A673 (cell line): ENCODE data around the gene LHFPL6. TPM values are rescaled to one million over a fixed set of nuclear protein-coding genes. Genes with fewer than 3 reads are reported as not detected.
A peak's percentile ranks its signal among the peaks of the same experiment; 100 is the strongest.

Source experiments
- BruUV-seq: library from RNA; stranded (reverse); fragments of 400-500 nt; replicated peaks from 2 replicates; lab custom pipeline; 2021; lab: Mats Ljungman, UMichigan
- CTCF ChIA-PET: fragments of 300-600 bp; sonication (Branson Sonifier 250); formaldehyde crosslinking; loops from one replicate; lab custom pipeline; 2022; ENCODE audit warnings: antibody characterized with exemption; lab: Charles Lee
- POLR2A ChIA-PET: fragments of 300-600 bp; sonication (Branson Sonifier 250); formaldehyde crosslinking; loops from one replicate; lab custom pipeline; 2022; ENCODE audit warnings: antibody characterized with exemption; ENCODE audit not compliant: low non-redundant PET; lab: Charles Lee
- DNase-seq: peaks from one replicate; pipeline ENCODE4 v3.0.0-alpha.2; 2015; ENCODE audit warnings: low spot score
- H3K27ac ChIP-seq: fragments of 200-600 bp; sonication (generic); 2 replicates; pipeline ENCODE4 v1.5.1; 2016; ENCODE audit warnings: mixed run types, low read depth, mild to moderate bottlenecking, mixed read lengths, antibody characterized with exemption, low read length; ENCODE audit not compliant: poor library complexity, severe bottlenecking
- H3K27me3 ChIP-seq: fragments of 200-600 bp; sonication (generic); replicated peaks from 2 replicates; pipeline ENCODE4 v1.6.1; 2017; ENCODE audit warnings: mixed run types, low read depth, mild to moderate bottlenecking, mixed read lengths, antibody characterized with exemption, low read length; ENCODE audit not compliant: insufficient read depth, poor library complexity
- H3K36me3 ChIP-seq: fragments of 200-600 bp; sonication (generic); 2 replicates; pipeline ENCODE4 v1.6.1; 2016; ENCODE audit warnings: mixed run types, mild to moderate bottlenecking, mixed read lengths, antibody characterized with exemption, low read length; ENCODE audit not compliant: insufficient read depth, poor library complexity, severe bottlenecking
- H3K4me1 ChIP-seq: fragments of 200-600 bp; sonication (generic); 2 replicates; pipeline ENCODE4 v1.6.1; 2017; ENCODE audit warnings: mixed run types, mild to moderate bottlenecking, mixed read lengths, antibody characterized with exemption, low read length; ENCODE audit not compliant: insufficient read depth, poor library complexity, severe bottlenecking
- H3K4me3 ChIP-seq: fragments of 200-600 bp; sonication (generic); 2 replicates; pipeline ENCODE4 v1.5.1; 2016; ENCODE audit warnings: low read depth, mixed run types, mild to moderate bottlenecking, mixed read lengths, low read length; ENCODE audit not compliant: poor library complexity, severe bottlenecking
- H3K9me3 ChIP-seq: fragments of 200-600 bp; sonication (generic); 2 replicates; pipeline ENCODE4 v1.6.1; 2016; ENCODE audit warnings: mixed run types, low read depth, mild to moderate bottlenecking, mixed read lengths, antibody characterized with exemption, low read length; ENCODE audit not compliant: poor library complexity, severe bottlenecking
- EZH2 ChIP-seq: fragments of 200-600 bp; sonication (generic); IDR thresholded peaks from 2 replicates; pipeline ENCODE4 v1.6.1; 2017; ENCODE audit warnings: borderline replicate concordance, low read depth, mild to moderate bottlenecking, mixed read lengths, antibody characterized with exemption, low read length; ENCODE audit not compliant: poor library complexity, severe bottlenecking
- intact Hi-C: fragments of 100-400 bp; cut with micrococcal nuclease; formaldehyde crosslinking; loops from one replicate; pipeline ENCODE4 v1.10.0; 2022; ENCODE audit not compliant: unreplicated experiment
- total RNA-seq: library from RNA; stranded (reverse); gene quantifications from 2 replicates; pipeline ENCODE4 v1.2.3, GENCODE V29; 2021
- TF ChIP-seq, protein P1 (sequence below): fragments of 300-800, 200-600 bp; sonication (generic); conservative IDR thresholded peaks from 2 replicates; pipeline ENCODE4 v1.5.1; 2017; ENCODE audit warnings: low read depth, mild to moderate bottlenecking, antibody characterized with exemption, low read length, moderate library complexity, mixed read lengths

The LHFPL6 gene
- total RNA-seq, 1 experiment from 2014 or later = 63.9 TPM

DNA sequence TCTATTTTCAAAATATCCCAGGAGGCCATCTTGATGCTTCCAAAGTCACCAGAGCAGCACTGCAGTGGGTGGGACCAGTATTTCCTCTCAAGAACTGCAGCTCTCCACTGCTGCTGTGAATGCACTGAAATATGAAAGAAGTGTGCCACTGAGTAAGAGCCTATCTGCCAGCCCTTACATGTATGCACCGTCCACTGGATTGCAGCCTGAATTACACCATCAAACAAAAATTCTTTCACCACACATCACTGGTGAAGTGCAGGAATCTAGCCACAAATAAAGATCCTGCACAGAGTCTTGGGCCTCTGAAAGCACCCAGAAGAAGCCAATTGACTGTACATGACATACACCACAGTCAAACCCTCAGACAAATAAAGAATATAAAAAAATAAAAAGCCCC is 249.0 kb downstream of the LHFPL6 start:
- no TSS peak for BruUV-seq
- ChIA-PET POLR2A (no interaction called here), CTCF (interaction anchor here (0.6 kb wide), 1 partner anchor 258 kb away, joined by 3 read pairs; no protein-coding TSS in a partner anchor)
- H3K27ac ChIP-seq = no peak overlapping the region
- peaks cover 16% of the 10 kb centered on the region for H3K9me3 ChIP-seq
- no peaks in the 10 kb centered on the region for H3K27me3 ChIP-seq
- intact Hi-C loops = no loop called here
- no peaks in the 10 kb centered on the region for H3K36me3 ChIP-seq
- no peak for DNase-seq
- no peak overlapping the region for H3K4me3 ChIP-seq
- TF ChIP-seq EZH2 = no peak
- TF ChIP-seq, protein P1, sequence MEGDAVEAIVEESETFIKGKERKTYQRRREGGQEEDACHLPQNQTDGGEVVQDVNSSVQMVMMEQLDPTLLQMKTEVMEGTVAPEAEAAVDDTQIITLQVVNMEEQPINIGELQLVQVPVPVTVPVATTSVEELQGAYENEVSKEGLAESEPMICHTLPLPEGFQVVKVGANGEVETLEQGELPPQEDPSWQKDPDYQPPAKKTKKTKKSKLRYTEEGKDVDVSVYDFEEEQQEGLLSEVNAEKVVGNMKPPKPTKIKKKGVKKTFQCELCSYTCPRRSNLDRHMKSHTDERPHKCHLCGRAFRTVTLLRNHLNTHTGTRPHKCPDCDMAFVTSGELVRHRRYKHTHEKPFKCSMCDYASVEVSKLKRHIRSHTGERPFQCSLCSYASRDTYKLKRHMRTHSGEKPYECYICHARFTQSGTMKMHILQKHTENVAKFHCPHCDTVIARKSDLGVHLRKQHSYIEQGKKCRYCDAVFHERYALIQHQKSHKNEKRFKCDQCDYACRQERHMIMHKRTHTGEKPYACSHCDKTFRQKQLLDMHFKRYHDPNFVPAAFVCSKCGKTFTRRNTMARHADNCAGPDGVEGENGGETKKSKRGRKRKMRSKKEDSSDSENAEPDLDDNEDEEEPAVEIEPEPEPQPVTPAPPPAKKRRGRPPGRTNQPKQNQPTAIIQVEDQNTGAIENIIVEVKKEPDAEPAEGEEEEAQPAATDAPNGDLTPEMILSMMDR = no peak
- H3K4me1 ChIP-seq = peaks cover 39% of the 10 kb centered on the region

DNA sequence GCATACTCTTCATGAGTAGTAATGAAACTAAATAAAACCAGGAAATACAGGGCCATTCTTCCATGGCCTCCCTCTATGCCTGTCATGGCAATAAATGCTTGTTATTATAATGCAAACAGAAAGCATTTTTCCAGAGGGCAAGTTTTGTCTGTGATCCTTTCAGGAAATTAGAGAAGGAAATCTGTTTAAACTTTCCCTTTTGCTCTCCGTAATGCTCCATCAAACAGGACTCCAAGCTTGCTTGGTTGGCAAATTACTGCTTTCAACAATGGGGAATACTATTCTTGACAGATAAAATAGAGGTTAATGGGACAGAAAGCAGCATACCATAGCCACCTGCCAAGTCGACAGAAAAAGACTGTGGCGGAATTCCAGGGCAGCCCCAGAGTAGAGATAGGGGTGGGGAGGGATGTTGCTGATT is 252.5 kb downstream of the LHFPL6 start:
- Histone ChIP-seq H3K36me3 (no peaks in the 10 kb centered on the region), H3K4me1 (peaks cover 53% of the 10 kb centered on the region), H3K9me3 (peaks cover 8% of the 10 kb centered on the region), H3K27me3 (no peaks in the 10 kb centered on the region), H3K4me3 (peak overlapping the region; percentile 21), H3K27ac (peak overlapping the region; percentile 70)
- TF ChIP-seq EZH2 = no peak
- TF ChIP-seq, protein P1 = no peak
- POLR2A ChIA-PET = no interaction called here
- intact Hi-C loops = no loop called here
- DNase-seq = peak; percentile 79
- BruUV-seq = no TSS peak
- CTCF ChIA-PET = interaction anchor here (0.8 kb wide), 1 partner anchor 265 kb away, joined by 4 read pairs; no protein-coding TSS in a partner anchor

DNA sequence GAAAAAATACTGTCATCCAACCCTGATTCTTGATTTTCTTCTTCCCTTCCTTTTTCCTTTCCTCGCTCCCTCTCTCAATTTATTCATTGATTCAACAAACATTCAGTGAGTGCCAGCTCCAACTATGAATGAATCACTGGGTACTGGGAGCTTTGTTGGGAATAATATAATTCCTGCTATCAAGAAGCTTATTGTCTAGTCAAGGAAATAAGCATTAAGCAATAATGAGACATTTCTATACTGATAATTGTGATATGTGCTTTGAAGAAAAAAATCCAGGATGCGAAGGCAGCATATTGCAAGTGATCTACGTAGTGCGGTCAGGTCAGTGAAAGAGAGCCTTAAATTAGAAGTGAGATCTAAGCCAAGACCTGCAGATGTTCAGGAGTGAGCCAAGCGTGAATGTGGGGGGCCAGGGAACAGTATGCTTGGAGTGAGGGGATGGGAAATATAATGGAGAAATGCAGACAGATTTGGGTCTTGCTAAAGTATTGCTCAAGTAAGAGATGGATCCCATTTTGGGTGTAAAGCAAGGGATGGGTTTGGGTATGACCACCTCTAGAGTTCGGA is 253.5 kb downstream of the LHFPL6 start:
- intact Hi-C loops = no loop called here
- POLR2A ChIA-PET = no interaction called here
- no peaks in the 10 kb centered on the region for H3K36me3 ChIP-seq
- no TSS peak for BruUV-seq
- H3K27me3 ChIP-seq = no peaks in the 10 kb centered on the region
- peak; percentile 24 for DNase-seq
- TF ChIP-seq EZH2 = no peak
- TF ChIP-seq, protein P1 = no peak
- no peak overlapping the region for H3K4me3 ChIP-seq
- H3K9me3 ChIP-seq = peaks cover 2% of the 10 kb centered on the region
- H3K27ac ChIP-seq = peak overlapping the region; percentile 70
- peaks cover 53% of the 10 kb centered on the region for H3K4me1 ChIP-seq
- CTCF ChIA-PET = interaction anchor here (0.8 kb wide), 1 partner anchor 266 kb away, joined by 4 read pairs; no protein-coding TSS in a partner anchor
